LNCaP clone FGC (cell line): ENCODE measurements around the gene MAD1L1.

Experiments
- DNase-seq: peaks from one replicate; pipeline ENCODE4 v3.0.0-alpha.2; 2011; ENCODE audit warnings: low read depth
- H3K4me3 ChIP-seq: 2 replicates; pipeline ENCODE4 v1.5.1; 2011; ENCODE audit warnings: mild to moderate bottlenecking, low read depth, low read length, control low read depth
- CTCF ChIP-seq: IDR thresholded peaks from 2 replicates; pipeline ENCODE4 v1.5.1; 2012; ENCODE audit warnings: mild to moderate bottlenecking; ENCODE audit not compliant: control insufficient read depth, insufficient read depth; ENCODE audit errors: extremely low read depth

MAD1L1 gene

GRCh38 chr7:2098056-2098455, 134.7 kb downstream of the MAD1L1 start:
- TF ChIP-seq CTCF: no peak
- no peak overlapping the region for H3K4me3 ChIP-seq
- DNase-seq: no peak

- TF ChIP-seq CTCF: no peak
- H3K4me3 ChIP-seq: no peak overlapping the region
- DNase-seq: no peak
Measured at GRCh38 chr7:2097492-2097891, 135.3 kb downstream of the MAD1L1 start.

- H3K4me3 ChIP-seq: no peak overlapping the region
- no peak for DNase-seq
- TF ChIP-seq CTCF: no peak
Measured at GRCh38 chr7:2096692-2097387, 135.9 kb downstream of the MAD1L1 start.

- no peak for TF ChIP-seq CTCF
- no peak overlapping the region for H3K4me3 ChIP-seq
- DNase-seq: no peak
Measured at GRCh38 chr7:2095436-2095835, 137.3 kb downstream of the MAD1L1 start.

- TF ChIP-seq CTCF: no peak
- no peak overlapping the region for H3K4me3 ChIP-seq
- DNase-seq: no peak
Measured at GRCh38 chr7:2094454-2095045, 138.2 kb downstream of the MAD1L1 start.

- no peak for DNase-seq
- no peak overlapping the region for H3K4me3 ChIP-seq
- TF ChIP-seq CTCF: no peak
Measured at GRCh38 chr7:2093843-2094220, 138.9 kb downstream of the MAD1L1 start.

- TF ChIP-seq CTCF: no peak
- no peak overlapping the region for H3K4me3 ChIP-seq
- DNase-seq: no peak
Measured at GRCh38 chr7:2093215-2093842, 139.4 kb downstream of the MAD1L1 start.
